Kidney tubule cell (primary cell): ENCODE data around the gene ZIC2.
"Not testable (repeated sequence)": the region's sequence is repeated elsewhere in the genome, so short reads cannot be mapped to it uniquely, and the experiment has no call there.

Experiments
- DNase-seq: peaks from one replicate; pipeline ENCODE4 v3.0.0-alpha.2; 2018; ENCODE audit warnings: low spot score

ZIC2 gene

GRCh38 chr13:99981735-99982035 lies at the start of gene ZIC2:
Gene ZIC2 (plus strand): TSS chr13:99981784. CDS start chr13:99982065, 281 bp downstream.
- peak; percentile 23 for DNase-seq

GRCh38 chr13:99932912-99933311 lies 48.7 kb upstream of the ZIC2 start:
- DNase-seq: no peak

- no peak for DNase-seq
These were observed 45.8 kb upstream of the ZIC2 start for GRCh38 chr13:99935772-99936171.

- DNase-seq: no peak
These were observed 42.9 kb upstream of the ZIC2 start for GRCh38 chr13:99938635-99939034.

GRCh38 chr13:99941086-99941485 lies 40.5 kb upstream of the ZIC2 start:
- no peak for DNase-seq

- no peak for DNase-seq
These were observed 39.7 kb upstream of the ZIC2 start for GRCh38 chr13:99941911-99942310.

- DNase-seq: no peak
These were observed 37.5 kb upstream of the ZIC2 start for GRCh38 chr13:99944102-99944501.

GRCh38 chr13:99944606-99945005 lies 37.0 kb upstream of the ZIC2 start:
- DNase-seq: no peak

- DNase-seq: not testable (repeated sequence)
These were observed 36.1 kb upstream of the ZIC2 start for GRCh38 chr13:99945515-99945914.

- DNase-seq: no peak
These were observed 33.9 kb upstream of the ZIC2 start for GRCh38 chr13:99947666-99948065.

GRCh38 chr13:99948411-99948810 lies 33.2 kb upstream of the ZIC2 start:
- DNase-seq: no peak

GRCh38 chr13:99948907-99949678 lies 32.5 kb upstream of the ZIC2 start:
- no peak for DNase-seq

- DNase-seq: no peak
These were observed 31.7 kb upstream of the ZIC2 start for GRCh38 chr13:99949679-99950413.

GRCh38 chr13:99951666-99952065 lies 29.9 kb upstream of the ZIC2 start:
- DNase-seq: not testable (repeated sequence)

GRCh38 chr13:99953138-99953755 lies 28.3 kb upstream of the ZIC2 start:
- no peak for DNase-seq

GRCh38 chr13:99955107-99955746 lies 26.4 kb upstream of the ZIC2 start:
- no peak for DNase-seq

GRCh38 chr13:99955747-99956472 lies 25.7 kb upstream of the ZIC2 start:
- peak; percentile 25 for DNase-seq

GRCh38 chr13:99956473-99957349 lies 24.9 kb upstream of the ZIC2 start:
- DNase-seq: no peak

GRCh38 chr13:99958406-99959126 lies 23.0 kb upstream of the ZIC2 start:
- DNase-seq: no peak

- DNase-seq: no peak
These were observed 22.5 kb upstream of the ZIC2 start for GRCh38 chr13:99959127-99959539.
